ENCODE measurements around the gene CAPN2. TPM values are rescaled to one million over a fixed set of nuclear protein-coding genes. Genes with fewer than 3 reads are reported as not detected.
A peak's percentile ranks its signal among the peaks of the same experiment; 100 is the strongest.
"Not testable (repeated sequence)": the region's sequence is repeated elsewhere in the genome, so short reads cannot be mapped to it uniquely, and the experiment has no call there.

CAPN2 gene
- total and polyA plus RNA-seq, 3 experiments from 2014 or later: 79.8 to 252 (median 82.9) TPM

DNA sequence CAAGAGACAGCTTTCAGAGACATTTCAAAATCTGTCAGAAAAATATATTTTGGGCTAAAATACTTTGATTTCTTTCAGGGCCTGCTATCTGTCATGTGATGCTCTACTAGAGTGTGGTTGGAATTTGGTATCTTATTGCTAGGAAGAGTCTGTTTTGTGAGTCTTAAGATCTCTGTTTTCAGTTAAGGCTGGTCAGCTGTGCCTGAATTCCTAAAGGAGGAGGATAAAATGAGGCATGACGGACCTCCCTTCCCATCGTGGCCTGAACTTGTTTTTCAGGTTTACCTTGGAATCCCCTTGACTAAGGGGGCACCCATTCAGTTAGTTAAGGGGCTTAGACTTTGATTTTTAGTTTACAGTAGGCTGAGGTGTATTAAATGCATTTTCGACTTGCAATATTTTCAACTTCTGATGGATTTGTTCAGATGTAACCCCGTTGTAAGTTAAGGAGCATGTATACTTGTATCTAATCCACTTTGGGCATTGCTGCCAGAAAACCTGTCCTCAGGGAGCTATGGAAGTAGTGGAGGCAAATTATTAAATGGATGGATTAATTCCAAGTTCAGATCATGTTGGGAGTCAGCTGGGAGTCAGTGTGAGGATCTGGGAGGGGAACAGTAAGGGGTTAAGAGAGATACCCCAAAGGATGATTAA lies 18.3 kb downstream of the CAPN2 start:
- Histone ChIP-seq H3K4me3 (ENCODE audit: low read length) (no peak overlapping the region), H3K36me3 (ENCODE audit: insufficient read depth, low read length) (peaks cover 13% of the 10 kb centered on the region), H3K27me3 (ENCODE audit: insufficient read depth, low read length, poor library complexity, severe bottlenecking) (no peaks in the 10 kb centered on the region), H3K9me3 (ENCODE audit: low read length) (no peaks in the 10 kb centered on the region), H3K4me1 (ENCODE audit: insufficient read depth, low read length) (peaks cover 23% of the 10 kb centered on the region), H3K27ac (ENCODE audit: low read depth, low read length) (no peak overlapping the region)
- no peaks in the 10 kb centered on the region for H3K9me3 Mint-ChIP-seq
- DNase-seq: no peak
- H3K27me3 Mint-ChIP-seq: no peaks in the 10 kb centered on the region
- peaks cover 65 to 88% (median 79%) of the 10 kb centered on the region in 3 donors for H3K4me1 Mint-ChIP-seq
- H3K27ac Mint-ChIP-seq: peak overlapping the region in 7 of 8 donors; percentile 69 to 92 (median 84)
- H3K36me3 Mint-ChIP-seq: peaks cover 0 to 69% (median 15%) of the 10 kb centered on the region in 3 donors
- ChIA-PET CTCF (interaction anchor here (0.6 to 1.5 kb wide), 4 partner anchors 14 to 704 kb away, joined by 3 to 7 read pairs (median 4); partner anchors contain the start of gene WDR26), POLR2A (interaction anchor here (0.6 to 0.7 kb wide), 2 partner anchors 27 to 105 kb away, joined by 3 to 20 read pairs; no protein-coding TSS in a partner anchor)
- peak overlapping the region in 1 of 7 donors; percentile 22 for H3K4me3 Mint-ChIP-seq

GRCh38 chr1:223731133-223731770 lies 18.9 kb downstream of the CAPN2 start:
- H3K36me3 Mint-ChIP-seq: peaks cover 0 to 70% (median 15%) of the 10 kb centered on the region in 3 donors
- no peaks in the 10 kb centered on the region for H3K9me3 ChIP-seq (ENCODE audit: low read length)
- DNase-seq: no peak
- H3K4me1 ChIP-seq (ENCODE audit: insufficient read depth, low read length): peaks cover 16% of the 10 kb centered on the region
- no peaks in the 10 kb centered on the region for H3K9me3 Mint-ChIP-seq
- H3K4me3 ChIP-seq (ENCODE audit: low read length): no peak overlapping the region
- H3K36me3 ChIP-seq (ENCODE audit: insufficient read depth, low read length): peaks cover 16% of the 10 kb centered on the region
- peak overlapping the region in 1 of 7 donors; percentile 44 for H3K4me3 Mint-ChIP-seq
- H3K27ac Mint-ChIP-seq: peak overlapping the region in 7 of 8 donors; percentile 69 to 92 (median 84)
- POLR2A ChIA-PET: no interaction called here
- H3K27ac ChIP-seq (ENCODE audit: low read depth, low read length): no peak overlapping the region
- no peaks in the 10 kb centered on the region for H3K27me3 ChIP-seq (ENCODE audit: insufficient read depth, low read length, poor library complexity, severe bottlenecking)
- no peaks in the 10 kb centered on the region for H3K27me3 Mint-ChIP-seq
- CTCF ChIA-PET: interaction anchor here (1.4 to 1.5 kb wide), 2 partner anchors 15 to 18 kb away, joined by 3 to 7 read pairs; no protein-coding TSS in a partner anchor
- peaks cover 61 to 84% (median 76%) of the 10 kb centered on the region in 3 donors for H3K4me1 Mint-ChIP-seq

DNA sequence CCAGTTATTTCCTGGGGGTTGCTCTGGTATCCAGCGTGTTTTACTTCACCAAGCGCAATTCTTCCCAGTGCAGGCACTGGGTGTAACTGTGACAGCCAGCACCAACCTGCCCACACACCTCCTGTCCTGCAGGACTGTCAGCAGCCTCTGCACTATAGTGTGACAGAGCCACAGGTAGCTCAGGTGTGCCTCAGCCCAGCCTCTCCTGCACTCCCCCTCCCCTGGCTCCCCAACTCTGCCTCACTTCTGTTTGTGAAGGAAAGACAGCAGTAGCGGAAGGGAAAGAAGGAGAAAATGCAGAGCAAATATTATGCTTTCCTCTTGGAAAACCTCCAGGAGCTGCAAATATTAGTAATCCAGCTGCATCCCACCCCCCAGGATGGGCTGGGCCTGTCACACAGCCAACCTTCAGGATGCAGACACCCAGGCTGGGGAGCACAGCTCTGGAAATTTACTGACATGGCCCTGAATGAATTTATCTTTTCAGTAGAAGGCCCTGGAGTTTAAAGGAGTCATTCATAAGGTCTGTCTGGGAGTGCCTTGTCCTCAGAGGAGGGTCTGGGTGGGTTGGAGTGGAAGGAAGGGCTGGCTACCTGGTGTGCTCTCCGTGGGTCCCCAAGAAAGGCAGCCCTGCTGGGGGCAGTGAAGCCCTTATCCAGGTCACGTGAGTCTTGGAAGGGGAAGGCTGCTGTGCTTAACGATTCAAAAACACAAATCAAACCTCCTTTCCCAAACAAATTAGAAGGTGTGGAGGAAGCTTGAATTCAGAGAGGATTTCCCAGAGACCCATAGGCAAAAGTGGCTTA lies 20.9 kb downstream of the CAPN2 start:
- Mint-ChIP-seq H3K27me3 (no peaks in the 10 kb centered on the region), H3K4me3 (no peak overlapping the region), H3K4me1 (peaks cover 49 to 77% (median 66%) of the 10 kb centered on the region in 3 donors), H3K36me3 (peaks cover 0 to 67% (median 5%) of the 10 kb centered on the region in 3 donors), H3K27ac (peak overlapping the region; percentile 34 to 87 (median 64)), H3K9me3 (no peaks in the 10 kb centered on the region)
- H3K36me3 ChIP-seq (ENCODE audit: insufficient read depth, low read length): peaks cover 15% of the 10 kb centered on the region
- H3K4me1 ChIP-seq (ENCODE audit: insufficient read depth, low read length): no peaks in the 10 kb centered on the region
- ChIA-PET CTCF (interaction anchor here (1.6 kb wide), 1 partner anchor 16 kb away, joined by 8 read pairs; no protein-coding TSS in a partner anchor), POLR2A (no interaction called here)
- DNase-seq: no peak
- H3K9me3 ChIP-seq (ENCODE audit: low read length): no peaks in the 10 kb centered on the region
- no peak overlapping the region for H3K4me3 ChIP-seq (ENCODE audit: low read length)
- no peaks in the 10 kb centered on the region for H3K27me3 ChIP-seq (ENCODE audit: insufficient read depth, low read length, poor library complexity, severe bottlenecking)
- H3K27ac ChIP-seq (ENCODE audit: low read depth, low read length): no peak overlapping the region

GRCh38 chr1:223733898-223734852 lies 21.8 kb downstream of the CAPN2 start:
- ChIA-PET POLR2A (no interaction called here), CTCF (interaction anchor here (0.9 to 1.6 kb wide), 3 partner anchors 15 to 37 kb away, joined by 3 to 8 read pairs (median 3); no protein-coding TSS in a partner anchor)
- Mint-ChIP-seq H3K9me3 (no peaks in the 10 kb centered on the region), H3K27me3 (no peaks in the 10 kb centered on the region), H3K4me1 (peaks cover 41 to 74% (median 56%) of the 10 kb centered on the region in 3 donors), H3K27ac (peak overlapping the region in 7 of 8 donors; percentile 34 to 92 (median 61)), H3K4me3 (peak overlapping the region in 1 of 7 donors; percentile 21), H3K36me3 (peaks cover 0 to 65% (median 6%) of the 10 kb centered on the region in 3 donors)
- no peak overlapping the region for H3K27ac ChIP-seq (ENCODE audit: low read depth, low read length)
- H3K9me3 ChIP-seq (ENCODE audit: low read length): no peaks in the 10 kb centered on the region
- no peak for DNase-seq
- H3K27me3 ChIP-seq (ENCODE audit: insufficient read depth, low read length, poor library complexity, severe bottlenecking): no peaks in the 10 kb centered on the region
- peaks cover 9% of the 10 kb centered on the region for H3K36me3 ChIP-seq (ENCODE audit: insufficient read depth, low read length)
- H3K4me3 ChIP-seq (ENCODE audit: low read length): no peak overlapping the region
- H3K4me1 ChIP-seq (ENCODE audit: insufficient read depth, low read length): no peaks in the 10 kb centered on the region

DNA sequence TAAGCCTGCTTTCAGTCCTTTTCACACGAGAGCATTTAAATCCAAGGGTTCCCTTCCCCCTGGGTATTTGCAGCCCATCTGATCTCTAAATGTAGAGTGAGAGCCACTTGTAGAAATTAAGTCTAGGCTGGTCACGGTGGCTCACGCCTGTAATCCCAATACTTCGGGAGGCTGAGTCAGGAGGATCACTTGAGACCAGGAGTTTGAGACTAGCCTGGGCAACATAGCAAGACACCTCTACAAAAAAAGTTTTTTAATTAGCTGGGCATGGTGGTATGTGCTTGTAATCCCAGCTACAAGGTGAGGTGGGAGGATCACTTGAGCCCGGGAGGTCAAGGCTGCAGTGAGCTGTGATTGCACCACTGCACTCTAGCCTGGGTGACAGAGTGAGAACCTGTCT lies 24.3 kb downstream of the CAPN2 start:
- H3K9me3 ChIP-seq (ENCODE audit: low read length); H3K36me3 ChIP-seq (ENCODE audit: insufficient read depth, low read length); H3K4me3 Mint-ChIP-seq; DNase-seq; H3K27me3 ChIP-seq (ENCODE audit: insufficient read depth, low read length, poor library complexity, severe bottlenecking); H3K4me1 ChIP-seq (ENCODE audit: insufficient read depth, low read length); H3K27ac ChIP-seq (ENCODE audit: low read depth, low read length); H3K27me3 Mint-ChIP-seq; H3K4me3 ChIP-seq (ENCODE audit: low read length); H3K9me3 Mint-ChIP-seq; POLR2A ChIA-PET: not testable (repeated sequence)
- CTCF ChIA-PET: interaction anchor here (3.4 kb wide), 1 partner anchor 12 kb away, joined by 27 read pairs; no protein-coding TSS in a partner anchor
- peaks cover 0 to 62% (median 4%) of the 10 kb centered on the region in 3 donors for H3K36me3 Mint-ChIP-seq
- peak overlapping the region in 7 of 8 donors; percentile 59 to 94 (median 83) for H3K27ac Mint-ChIP-seq
- H3K4me1 Mint-ChIP-seq: peaks cover 23 to 51% (median 46%) of the 10 kb centered on the region in 3 donors

DNA sequence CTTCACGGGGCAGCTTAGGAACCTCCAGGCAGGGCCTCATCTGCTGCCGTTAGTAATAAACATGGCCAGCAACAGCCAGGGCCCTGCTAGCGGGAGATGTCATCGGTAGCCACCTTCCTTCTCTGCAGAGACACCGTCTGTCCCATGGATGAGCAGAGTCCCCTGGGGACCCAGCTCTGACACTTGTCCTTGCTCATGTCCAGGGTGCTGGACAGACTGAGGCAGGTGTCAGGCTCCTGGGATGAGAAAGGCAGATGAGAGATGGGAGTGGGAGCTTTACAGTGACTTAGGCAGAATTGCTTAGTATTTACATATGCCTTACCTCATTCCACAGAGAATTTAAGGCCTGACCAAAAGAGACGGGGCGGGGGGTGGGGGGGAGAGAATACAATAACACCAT lies 25.0 kb downstream of the CAPN2 start:
- no peak overlapping the region for H3K4me3 Mint-ChIP-seq

More for the DNA sequence above, 25.0 kb downstream of the CAPN2 start:
- no peak overlapping the region for H3K27ac ChIP-seq (ENCODE audit: low read depth, low read length)
- no peaks in the 10 kb centered on the region for H3K27me3 ChIP-seq (ENCODE audit: insufficient read depth, low read length, poor library complexity, severe bottlenecking)
- Mint-ChIP-seq H3K27ac (peak overlapping the region in 6 of 8 donors; percentile 24 to 78 (median 53)), H3K36me3 (peaks cover 0 to 58% (median 4%) of the 10 kb centered on the region in 3 donors), H3K9me3 (no peaks in the 10 kb centered on the region), H3K27me3 (no peaks in the 10 kb centered on the region), H3K4me1 (peaks cover 17 to 44% (median 39%) of the 10 kb centered on the region in 3 donors)
- ChIA-PET POLR2A (no interaction called here), CTCF (interaction anchor here (1.9 to 3.4 kb wide), 2 partner anchors 12 to 39 kb away, joined by 5 to 27 read pairs; no protein-coding TSS in a partner anchor)
- H3K4me1 ChIP-seq (ENCODE audit: insufficient read depth, low read length): no peaks in the 10 kb centered on the region
- H3K36me3 ChIP-seq (ENCODE audit: insufficient read depth, low read length): peaks cover 3% of the 10 kb centered on the region
- no peak overlapping the region for H3K4me3 ChIP-seq (ENCODE audit: low read length)
- DNase-seq: no peak
- no peaks in the 10 kb centered on the region for H3K9me3 ChIP-seq (ENCODE audit: low read length)
